ENCODE measurements around the gene CRKL.

Gene CRKL

DNA sequence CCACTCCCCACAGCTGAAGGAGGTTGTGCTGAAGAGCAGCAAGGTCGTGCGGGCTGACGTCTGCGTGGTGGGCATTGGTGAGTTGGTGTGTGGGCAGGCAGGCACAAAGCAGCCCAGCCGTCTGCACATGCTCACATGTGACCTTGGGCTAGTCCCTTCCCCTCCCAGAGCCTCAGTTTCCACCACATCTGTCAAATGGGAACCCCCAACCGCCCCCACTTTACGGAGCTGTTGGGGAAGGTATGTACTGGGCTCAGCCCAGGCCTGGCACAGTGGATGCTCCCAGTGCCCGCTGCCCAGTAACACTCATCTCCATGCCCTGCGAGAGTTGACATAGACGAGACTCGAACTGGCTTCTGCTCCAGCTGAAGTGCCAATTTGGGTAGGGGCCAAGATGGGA is 59.8 kb downstream of the CRKL start:
- H3K27ac Mint-ChIP-seq: no peak overlapping the region
- peaks cover 11% of the 10 kb centered on the region for H3K27me3 Mint-ChIP-seq (ENCODE audit: low read depth)
- H3K36me3 Mint-ChIP-seq (ENCODE audit: low read depth): no peaks in the 10 kb centered on the region
- H3K4me1 Mint-ChIP-seq: peaks cover 14% of the 10 kb centered on the region
- peaks cover 3% of the 10 kb centered on the region for H3K9me3 Mint-ChIP-seq
- no peak overlapping the region for H3K4me3 Mint-ChIP-seq
- TF ChIP-seq, protein P1, sequence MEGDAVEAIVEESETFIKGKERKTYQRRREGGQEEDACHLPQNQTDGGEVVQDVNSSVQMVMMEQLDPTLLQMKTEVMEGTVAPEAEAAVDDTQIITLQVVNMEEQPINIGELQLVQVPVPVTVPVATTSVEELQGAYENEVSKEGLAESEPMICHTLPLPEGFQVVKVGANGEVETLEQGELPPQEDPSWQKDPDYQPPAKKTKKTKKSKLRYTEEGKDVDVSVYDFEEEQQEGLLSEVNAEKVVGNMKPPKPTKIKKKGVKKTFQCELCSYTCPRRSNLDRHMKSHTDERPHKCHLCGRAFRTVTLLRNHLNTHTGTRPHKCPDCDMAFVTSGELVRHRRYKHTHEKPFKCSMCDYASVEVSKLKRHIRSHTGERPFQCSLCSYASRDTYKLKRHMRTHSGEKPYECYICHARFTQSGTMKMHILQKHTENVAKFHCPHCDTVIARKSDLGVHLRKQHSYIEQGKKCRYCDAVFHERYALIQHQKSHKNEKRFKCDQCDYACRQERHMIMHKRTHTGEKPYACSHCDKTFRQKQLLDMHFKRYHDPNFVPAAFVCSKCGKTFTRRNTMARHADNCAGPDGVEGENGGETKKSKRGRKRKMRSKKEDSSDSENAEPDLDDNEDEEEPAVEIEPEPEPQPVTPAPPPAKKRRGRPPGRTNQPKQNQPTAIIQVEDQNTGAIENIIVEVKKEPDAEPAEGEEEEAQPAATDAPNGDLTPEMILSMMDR (IDR thresholded peaks at IDR 0.05; ENCODE audit: unreplicated experiment in 3 of 3): no peak

GRCh38 chr22:20977516-20978170 is 60.4 kb downstream of the CRKL start:
- H3K4me3 Mint-ChIP-seq: no peak overlapping the region
- H3K4me1 Mint-ChIP-seq: peaks cover 14% of the 10 kb centered on the region
- H3K36me3 Mint-ChIP-seq (ENCODE audit: low read depth): no peaks in the 10 kb centered on the region
- peaks cover 11% of the 10 kb centered on the region for H3K27me3 Mint-ChIP-seq (ENCODE audit: low read depth)
- H3K27ac Mint-ChIP-seq: no peak overlapping the region
- TF ChIP-seq, protein P1 (IDR thresholded peaks at IDR 0.05; ENCODE audit: unreplicated experiment in 3 of 3): no peak
- H3K9me3 Mint-ChIP-seq: peaks cover 3% of the 10 kb centered on the region

DNA sequence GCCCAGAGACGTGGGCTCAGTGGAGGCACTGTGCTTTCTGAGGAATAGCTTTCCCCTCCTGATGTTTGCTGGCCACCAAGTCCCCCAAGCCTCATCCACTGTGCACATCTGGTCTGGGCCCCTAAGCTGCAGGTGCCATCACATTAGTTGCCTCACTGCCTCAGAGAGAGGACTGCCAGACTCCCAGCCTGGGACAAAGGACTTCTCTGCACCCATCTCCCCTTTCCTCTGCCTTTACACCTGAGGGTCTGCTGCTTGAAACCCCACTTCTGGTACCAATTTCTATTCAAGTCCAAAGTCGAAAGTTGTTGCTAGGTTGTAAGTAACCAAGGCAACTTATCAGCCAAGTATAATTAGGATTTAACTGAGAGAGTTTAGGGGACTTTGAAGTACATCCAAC is 61.2 kb downstream of the CRKL start:
- TF ChIP-seq, protein P1 (IDR thresholded peaks at IDR 0.05; ENCODE audit: unreplicated experiment in 3 of 3): no peak
- Mint-ChIP-seq H3K9me3 (peaks cover 3% of the 10 kb centered on the region), H3K27ac (no peak overlapping the region), H3K4me3 (peak overlapping the region in 1 of 3 experiments; percentile 73), H3K36me3 (ENCODE audit: low read depth) (no peaks in the 10 kb centered on the region), H3K4me1 (peaks cover 14% of the 10 kb centered on the region), H3K27me3 (ENCODE audit: low read depth) (peaks cover 11% of the 10 kb centered on the region)

GRCh38 chr22:20979243-20979809 is 62.1 kb downstream of the CRKL start:
- Mint-ChIP-seq H3K36me3 (ENCODE audit: low read depth) (peaks cover 5% of the 10 kb centered on the region), H3K27me3 (ENCODE audit: low read depth) (peaks cover 11% of the 10 kb centered on the region)
- TF ChIP-seq, protein P1 (IDR thresholded peaks at IDR 0.05; ENCODE audit: unreplicated experiment in 3 of 3): no peak

DNA sequence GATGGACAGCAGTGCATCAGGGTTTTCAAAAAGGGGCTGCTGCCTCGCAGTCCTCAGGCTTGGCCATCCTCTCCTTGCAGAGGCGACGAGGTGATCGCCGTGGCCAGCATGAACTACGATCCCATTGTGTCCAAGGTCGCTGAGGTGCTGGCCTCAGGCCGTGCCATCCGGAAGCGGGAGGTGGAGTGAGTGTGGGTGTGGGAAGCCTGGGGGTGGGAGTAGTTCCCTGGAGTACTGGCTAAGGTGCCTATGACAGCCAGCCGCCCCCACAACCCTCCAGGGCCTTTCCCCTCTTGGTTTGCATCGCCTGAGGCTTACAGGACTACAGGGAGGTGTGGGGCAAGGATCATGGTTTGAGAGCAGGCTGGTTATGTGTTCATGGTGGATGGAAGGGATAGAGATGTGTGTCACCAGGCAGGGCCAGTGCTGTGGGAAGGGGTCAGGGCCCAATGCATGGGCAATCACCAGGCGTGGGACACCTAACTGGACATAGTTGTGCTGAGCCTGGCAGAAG is 62.8 kb downstream of the CRKL start:
- H3K27me3 Mint-ChIP-seq (ENCODE audit: low read depth): peaks cover 11% of the 10 kb centered on the region
- TF ChIP-seq, protein P1 (IDR thresholded peaks at IDR 0.05; ENCODE audit: unreplicated experiment in 3 of 3): no peak
- peak overlapping the region in 2 of 3 experiments; percentile 47 to 64 for H3K27ac Mint-ChIP-seq
- H3K9me3 Mint-ChIP-seq: peaks cover 3% of the 10 kb centered on the region
- peaks cover 14% of the 10 kb centered on the region for H3K4me1 Mint-ChIP-seq
- H3K36me3 Mint-ChIP-seq (ENCODE audit: low read depth): peaks cover 5% of the 10 kb centered on the region
- H3K4me3 Mint-ChIP-seq: peak overlapping the region; percentile 80 to 99 (median 87)

More at GRCh38 chr22:20979243-20979809, 62.1 kb downstream of the CRKL start:
- H3K27ac Mint-ChIP-seq: peak overlapping the region in 2 of 3 experiments; percentile 55 to 95
- peak overlapping the region; percentile 80 to 99 (median 87) for H3K4me3 Mint-ChIP-seq
- H3K9me3 Mint-ChIP-seq: peaks cover 3% of the 10 kb centered on the region
- peaks cover 14% of the 10 kb centered on the region for H3K4me1 Mint-ChIP-seq

Data from nephron (organoid).